Stimulated activated CD4-positive, alpha-beta T cell treated with anti-CD3 and anti-CD28 coated beads, Interleukin-1b, Interleukin-23, amount 100 ng/mL, for 1 hour (primary cell): ENCODE data around the gene GFRA4.

Experiments used
- DNase-seq, 2 donors: peaks; one replicate each; pipeline ENCODE4 v3.0.0-alpha.2; 2020; ENCODE audit warnings: low read depth in 2 of 2

Gene GFRA4

DNA sequence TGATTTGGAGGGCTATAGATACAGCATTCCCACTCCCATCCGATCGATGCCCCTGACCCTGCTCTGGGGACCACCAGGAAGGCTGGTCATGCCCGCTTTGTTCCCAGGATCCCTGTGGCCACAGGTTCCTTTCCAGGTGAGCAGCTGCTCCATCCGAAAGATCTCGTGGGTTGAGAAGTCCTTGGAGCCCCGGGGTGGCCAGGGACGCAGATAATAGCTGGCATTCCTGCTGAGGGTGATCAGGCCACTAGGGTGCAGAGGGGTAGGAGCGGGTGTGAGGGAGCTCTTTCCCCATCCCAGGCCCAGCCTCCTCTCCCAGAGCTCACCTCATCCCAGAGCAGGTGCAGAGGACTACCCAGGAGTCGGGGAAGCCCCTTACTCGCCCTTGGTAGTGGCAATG, 11.2 kb upstream of the GFRA4 start:
- no peak for DNase-seq

DNA sequence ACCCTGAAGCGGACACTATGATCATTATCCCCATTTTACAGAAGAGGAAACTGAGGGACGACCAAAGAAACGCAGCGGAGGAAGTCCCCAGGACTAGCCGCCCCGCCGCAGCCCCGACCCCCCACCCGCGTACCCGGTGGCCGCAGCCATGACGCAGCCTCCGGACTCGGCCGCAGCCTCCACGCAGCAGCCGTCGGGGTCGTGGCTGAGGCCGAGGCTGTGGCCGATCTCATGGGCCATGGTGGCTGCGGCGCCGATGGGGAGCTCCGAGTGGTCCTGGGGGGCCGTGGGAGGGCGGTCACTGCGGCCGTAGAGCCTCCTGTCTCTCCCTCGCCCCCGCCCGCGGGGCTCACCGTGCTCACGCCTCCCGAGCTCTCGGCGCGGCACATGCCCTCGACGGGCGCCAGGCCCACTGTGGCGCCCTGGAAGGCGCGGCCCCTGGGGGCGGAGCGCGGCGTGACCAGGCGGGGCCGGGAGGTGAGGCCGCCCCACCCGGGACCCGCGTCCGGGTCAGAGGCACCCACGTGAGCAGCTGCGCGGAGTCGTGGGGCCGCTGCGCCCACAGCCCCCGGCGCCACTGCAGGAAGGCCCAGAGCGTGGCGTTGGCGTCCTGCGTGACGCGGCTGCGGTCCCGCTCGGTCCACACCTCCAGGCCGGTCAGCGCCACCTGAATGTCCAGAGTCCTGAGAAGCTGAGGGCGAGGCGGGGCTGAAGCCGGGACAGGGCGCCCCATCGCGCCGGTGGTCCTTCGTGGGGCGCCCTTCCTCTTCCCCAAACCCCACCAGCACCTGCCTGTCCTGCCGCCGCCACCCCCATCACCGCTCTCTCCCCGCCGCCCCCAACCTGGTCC, 10.2 kb upstream of the GFRA4 start:
- no peak for DNase-seq

DNA sequence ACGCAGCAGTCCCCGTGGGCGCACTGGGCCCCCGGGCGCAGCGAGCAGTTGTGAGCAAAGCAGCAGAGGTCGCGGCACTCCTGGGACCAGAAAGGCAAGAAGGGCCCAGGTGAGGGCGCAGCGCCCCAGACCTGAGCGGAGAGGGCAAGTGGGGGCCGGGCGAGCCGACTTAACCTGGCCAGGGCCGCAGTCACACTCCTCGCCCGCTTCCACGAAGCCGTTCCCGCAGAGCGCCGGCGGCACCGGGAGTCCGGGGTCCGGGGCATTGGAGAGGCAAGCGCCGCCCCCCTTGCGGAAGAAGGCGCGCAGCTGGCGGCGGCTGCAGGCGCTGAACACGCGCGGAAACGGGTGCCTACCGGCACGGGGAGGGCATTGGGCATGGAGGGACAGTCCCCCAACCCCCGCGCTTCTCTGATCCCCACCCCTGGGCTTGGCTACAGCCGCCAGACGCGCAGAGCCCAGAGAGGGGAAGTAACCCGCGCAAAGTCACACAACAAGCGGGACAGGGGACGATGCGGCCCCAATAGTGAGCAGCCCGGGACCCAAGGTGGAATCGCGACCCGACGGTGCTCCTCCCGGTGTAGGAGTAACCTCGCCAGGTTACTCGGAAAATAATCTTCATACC, 9.5 kb upstream of the GFRA4 start:
- no peak for DNase-seq

DNA sequence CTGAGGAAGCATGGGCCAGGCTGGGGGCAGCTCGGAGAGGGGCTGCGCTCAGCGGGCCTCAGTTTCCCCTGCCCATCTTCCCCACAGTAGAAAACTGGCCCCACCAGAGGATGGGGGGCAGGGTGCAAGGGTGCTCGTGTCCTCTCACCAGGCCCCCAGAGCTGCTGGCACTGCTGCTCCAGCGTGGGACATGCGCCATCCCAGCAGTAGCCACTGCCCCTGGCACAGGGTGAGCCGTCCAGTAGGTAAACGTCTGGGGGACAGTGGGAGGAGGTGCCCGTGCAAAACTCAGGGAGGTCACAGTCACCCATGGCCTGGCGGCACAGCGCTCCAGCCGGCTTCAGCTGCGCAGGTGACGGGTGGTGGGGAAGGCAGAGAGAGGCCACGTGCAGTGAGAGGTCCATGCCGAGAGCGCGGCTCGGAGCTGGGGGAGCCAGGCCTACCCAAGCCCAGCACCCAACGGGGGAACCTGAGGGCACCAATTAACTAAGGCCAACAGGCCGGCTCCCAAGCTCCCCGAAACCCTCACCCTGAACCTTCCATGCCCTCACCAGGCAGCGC, 8.9 kb upstream of the GFRA4 start:
- DNase-seq, result no peak

DNA sequence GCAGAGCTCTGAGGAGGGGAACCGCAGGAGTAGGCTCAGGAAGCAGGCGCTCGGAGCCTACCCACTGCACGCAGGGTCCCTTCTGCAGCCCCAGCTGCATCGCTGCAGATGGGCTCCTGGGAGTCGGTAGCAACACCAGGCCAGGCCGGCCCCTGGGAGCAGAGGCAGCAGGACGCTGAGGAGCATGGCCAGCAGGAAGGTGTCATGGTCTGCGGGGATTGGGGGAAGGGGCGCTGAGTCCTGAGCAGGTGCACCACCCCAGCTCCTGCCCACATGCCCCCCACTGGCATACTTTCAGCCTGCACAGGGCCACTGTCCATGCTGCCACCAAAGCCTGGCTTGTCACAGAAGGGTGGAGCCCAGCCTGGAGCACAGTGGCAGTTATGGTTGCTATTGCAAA, 7.7 kb upstream of the GFRA4 start:
- DNase-seq, result no peak

DNA sequence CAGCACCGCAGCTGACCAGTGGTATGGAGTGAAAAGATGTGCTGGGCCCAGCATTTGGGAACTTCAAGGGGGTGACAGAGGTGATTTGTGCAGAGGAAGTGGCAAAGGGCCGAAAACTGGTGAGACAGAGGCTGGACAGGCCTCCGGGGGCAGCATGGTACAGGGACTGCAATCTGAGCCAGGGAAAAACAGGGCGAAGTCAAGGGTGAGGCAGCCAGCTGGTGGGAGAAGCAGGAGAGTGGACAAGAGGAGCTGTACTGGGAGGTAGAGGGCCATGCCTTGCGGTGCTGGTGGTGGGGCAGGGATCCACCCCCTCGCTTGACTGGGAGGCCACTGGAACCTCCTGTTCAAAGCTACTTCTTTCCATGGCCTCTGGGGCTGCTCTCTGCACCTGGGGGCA, 7.3 kb upstream of the GFRA4 start:
- no peak for DNase-seq

DNA sequence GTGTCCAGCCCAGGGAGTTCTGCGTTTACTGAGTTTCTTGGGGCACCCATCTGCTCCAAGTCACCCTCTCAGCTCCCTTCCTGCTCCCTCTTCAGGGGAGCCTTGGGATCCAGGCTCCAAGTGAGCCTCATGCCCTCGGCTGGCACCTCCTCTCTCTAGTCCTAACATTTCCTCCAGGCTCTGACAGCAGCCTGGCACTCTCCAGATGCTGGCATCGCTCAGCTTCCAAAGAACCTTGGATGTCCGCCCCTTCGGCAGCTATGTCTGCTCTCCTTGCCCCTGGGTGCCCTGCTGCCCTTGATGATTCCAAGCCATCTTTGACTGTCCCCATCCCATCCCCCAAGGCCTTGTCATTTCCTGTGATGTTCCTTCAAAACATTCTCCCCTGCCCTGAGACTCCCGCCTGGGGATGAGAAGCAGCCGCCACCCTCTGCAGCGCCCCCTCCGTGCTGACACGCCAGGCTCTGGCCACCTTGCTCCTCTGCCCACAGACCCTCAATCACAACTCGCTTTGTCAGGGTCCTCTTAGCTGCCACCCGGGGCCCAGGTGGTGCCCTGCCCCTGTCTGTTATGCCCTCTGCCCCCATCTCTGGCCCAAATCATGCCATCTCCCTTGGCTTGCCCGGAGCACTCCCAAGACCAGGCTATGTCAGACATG, 6.6 kb upstream of the GFRA4 start:
- DNase-seq, result no peak

DNA sequence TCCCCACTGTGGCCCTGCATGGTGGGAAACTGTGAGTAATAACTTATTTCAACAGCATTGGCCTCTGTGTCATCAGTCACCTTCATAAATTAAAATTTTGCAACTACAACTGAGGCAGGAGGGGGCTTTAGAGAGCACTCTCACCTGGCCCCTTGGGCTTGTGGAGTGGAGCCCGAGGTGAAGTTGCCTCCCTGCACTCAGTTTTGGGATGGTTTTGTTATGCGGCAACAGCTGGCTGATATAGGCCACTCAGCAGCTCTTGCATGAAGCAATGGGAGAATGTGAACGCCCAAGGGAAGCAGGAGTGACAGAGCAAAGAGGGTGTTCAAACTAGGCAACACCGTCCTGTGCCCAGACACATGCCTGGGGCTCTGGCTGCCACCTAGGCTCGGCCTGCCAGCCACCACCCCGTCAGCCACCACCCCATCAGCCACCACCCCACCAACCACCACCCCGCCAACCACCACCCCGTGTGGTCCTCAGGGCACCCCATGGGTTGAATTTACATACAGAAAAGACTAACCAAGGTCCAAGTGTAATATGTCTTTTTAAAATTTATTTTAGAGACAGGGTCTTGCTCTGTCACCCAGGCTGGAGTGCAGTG, 4.3 kb upstream of the GFRA4 start:
- no peak for DNase-seq

DNA sequence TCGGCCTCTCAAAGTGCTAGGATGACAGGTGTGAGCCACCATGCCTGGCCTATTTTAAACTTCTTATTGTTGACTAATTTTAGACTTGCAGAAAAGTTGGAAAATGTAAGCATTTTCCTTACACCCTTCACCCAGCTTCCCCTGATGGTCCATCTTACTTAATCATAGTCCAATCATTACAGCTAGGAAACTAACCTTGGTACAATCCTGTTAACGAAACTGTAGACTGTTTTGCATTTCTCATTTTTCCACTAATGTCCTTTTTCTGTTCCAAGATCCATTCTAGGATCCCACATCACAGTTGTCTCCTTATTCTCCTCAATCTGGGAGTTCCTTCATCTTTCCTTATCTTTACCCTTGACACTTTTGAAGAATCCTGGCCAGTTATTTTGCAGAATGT, 659 bp upstream of the GFRA4 start:
- DNase-seq, result no peak

DNA sequence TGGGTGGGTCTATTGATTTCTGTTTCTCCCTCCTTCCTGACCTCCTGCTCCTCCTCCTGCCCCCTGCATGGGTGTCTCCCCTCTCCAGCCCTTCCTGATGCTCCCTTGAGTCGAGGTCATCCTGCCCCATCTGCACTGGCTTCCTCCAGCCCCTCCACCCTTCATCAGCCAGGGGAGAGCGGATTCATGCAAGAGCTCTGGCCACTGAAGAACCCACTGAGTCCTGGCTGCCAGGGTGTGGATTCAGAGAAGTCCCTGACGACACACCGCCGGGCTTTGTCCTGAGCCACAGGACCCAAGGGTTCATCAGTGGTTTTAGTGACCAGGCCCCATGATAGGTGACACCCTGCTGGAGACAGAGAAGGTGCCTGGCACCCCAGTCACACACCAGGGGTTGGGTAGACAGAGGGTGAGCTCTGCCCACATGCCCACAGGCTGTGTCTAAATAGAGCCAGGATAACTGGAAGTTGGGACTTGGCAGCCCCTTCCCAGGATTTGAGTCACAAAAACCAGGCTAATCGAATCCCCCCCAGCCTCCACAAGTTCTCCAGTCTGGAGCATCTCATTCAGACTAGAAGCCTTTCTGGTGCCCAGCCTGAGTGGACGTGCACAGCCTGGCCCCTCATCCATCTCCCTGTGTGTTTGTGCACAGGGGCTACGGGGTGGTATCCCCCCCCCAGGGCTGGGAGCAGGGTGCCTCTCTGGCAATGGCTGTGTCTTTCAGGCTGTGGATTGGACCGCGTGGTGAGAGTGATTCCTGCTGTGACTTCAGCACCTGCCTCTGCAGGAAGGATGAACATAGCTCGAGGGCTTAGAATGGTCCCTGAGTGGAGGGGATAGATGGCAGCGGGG, 1.2 kb downstream of the GFRA4 start:
- no peak for DNase-seq

DNA sequence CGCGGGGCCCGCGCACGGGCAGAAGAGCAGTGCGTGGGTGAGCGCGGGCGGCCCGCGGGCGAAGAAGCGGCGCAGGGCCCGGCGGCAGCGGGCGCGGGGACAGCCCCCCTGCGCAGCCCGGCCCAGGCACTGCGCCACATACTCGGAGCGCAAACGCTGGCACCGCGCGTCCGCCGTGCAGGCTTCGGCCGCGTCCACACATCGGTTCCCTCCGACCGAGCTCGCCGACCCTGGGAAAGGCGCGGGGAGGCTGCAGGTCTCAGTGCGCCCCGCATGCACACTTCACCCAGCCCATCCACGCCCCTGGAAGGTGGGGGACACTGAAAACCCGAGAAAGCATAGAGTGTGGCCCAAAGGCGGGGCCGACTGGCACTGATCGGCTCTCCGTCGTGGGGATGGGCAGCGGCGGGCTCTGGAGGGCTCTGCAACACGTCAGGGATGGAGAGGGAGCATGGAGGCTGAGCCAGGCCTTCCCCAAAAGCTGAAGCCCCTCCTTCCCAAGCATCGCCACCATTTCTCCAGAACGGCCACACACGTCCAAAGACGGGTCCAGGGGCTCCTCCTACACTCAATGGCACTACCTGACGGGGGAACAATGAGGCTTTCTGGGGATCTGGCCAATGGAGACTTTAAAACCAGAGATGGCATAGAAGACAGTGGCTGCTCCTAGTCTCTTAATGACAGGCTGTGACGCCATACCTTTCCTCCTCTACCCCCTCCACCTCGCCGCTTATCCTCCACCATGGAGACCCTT, 2.0 kb downstream of the GFRA4 start:
- no peak for DNase-seq

DNA sequence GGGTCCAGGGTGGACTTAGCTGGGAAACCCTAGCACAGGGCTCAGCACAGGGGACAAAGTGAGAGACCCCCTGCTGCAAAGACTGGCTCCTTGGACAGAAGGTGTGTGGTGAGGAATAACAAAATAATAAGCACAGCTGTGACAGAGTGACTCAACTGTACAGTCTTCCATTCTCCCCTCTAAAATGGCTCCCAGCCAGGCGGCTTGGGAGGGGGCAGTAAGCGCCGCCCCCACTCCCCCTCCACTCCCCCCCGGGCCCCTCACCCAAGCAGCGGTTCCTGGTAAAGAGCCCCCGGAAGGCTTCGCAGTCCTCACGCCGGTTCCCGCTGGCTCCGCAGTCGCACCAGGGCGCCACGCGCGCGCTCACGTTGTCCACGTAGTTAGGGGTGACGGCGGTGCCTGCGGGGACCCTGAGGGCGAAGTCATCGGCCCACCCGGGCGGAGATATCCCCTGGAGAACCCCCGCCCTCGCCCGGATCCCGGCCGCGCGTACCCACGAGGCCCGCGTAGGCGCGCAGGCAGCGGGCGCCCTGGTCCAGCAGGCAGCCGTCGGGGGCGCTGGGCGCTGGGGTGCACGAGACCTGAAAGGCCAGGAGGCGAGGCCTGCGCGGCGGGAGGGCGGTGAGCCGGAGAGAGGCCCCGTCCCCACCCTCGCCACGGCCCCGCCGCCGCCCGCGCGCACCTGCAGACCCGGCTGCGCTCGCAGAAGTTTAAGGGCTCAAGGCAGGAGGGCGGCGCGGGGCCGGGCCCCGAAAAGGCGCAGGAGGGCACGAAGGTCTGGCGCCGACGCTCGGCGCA, 2.7 kb downstream of the GFRA4 start:
- DNase-seq, result no peak

DNA sequence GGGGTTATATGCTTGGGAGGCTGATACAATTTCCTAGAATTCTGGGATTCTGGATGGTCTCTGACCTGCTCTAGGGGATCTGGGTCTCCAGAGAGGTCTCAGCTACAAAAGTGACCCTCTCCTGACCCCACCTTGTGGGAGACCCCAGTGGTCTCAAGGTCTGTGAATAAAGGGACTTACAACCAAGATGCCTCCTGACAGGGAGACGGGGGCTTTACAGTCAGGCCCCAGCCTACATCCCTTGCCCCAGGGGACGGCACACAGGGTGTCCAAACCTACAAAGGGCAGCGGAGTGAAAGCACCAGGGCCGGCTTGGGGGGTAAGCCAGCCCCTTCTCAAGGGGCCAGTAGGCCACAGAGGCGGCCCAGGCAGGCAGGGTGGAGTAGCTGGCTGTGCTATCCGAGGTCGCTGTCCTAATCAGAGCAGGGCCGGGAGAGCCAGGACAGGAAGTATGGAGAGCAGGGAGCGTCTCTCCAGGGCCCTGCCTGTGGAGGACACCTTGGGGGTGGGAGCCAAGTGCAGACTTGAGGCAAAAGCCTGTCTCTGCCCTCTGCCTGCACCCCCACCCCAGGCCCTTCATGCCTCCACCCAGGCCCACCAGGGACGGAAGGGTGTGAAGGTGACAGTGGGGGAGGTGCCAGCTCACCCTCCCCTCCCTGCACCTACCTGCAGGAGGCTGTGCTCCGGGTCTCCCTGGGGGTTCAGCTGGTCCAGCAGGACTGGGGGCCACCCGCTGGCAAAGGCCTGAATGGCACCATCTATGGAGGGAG, 3.5 kb downstream of the GFRA4 start:
- DNase-seq, result no peak

DNA sequence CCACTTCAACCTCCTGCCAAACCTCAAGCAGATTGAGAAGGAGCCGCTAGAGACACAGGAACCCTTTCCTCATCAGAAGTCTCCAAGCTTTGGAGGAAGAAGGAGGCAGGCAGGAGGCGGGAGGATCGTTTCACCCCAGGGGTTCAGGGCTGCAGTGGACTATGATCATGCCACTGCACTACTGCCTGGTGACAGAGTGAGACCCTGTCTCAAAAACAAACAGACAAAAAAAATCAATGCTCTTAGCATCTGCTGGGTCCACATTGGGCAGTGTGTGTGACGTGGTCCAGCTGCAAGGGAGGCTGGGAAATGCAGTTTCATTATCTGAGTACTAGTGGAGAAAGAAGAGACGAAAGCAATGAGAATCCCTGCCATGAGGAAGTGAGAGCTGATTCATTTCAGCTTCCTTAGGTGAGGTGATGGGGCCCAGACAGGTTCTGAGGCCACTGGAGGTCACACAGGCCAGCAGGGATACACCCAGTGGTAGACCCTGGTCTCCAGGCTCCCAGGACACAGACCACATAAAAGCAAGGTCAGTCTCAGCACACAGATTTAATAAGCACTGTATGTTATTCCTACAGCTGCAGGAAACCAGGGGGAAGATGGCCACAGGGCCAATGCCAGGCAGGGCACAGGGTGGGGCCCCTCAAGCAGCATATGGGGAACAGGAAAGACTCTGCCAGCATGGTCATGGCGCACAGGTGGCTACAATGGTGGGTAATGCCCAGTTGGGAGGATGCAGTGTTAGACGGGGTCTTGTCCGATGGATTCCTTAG, 4.3 kb downstream of the GFRA4 start:
- no peak for DNase-seq

DNA sequence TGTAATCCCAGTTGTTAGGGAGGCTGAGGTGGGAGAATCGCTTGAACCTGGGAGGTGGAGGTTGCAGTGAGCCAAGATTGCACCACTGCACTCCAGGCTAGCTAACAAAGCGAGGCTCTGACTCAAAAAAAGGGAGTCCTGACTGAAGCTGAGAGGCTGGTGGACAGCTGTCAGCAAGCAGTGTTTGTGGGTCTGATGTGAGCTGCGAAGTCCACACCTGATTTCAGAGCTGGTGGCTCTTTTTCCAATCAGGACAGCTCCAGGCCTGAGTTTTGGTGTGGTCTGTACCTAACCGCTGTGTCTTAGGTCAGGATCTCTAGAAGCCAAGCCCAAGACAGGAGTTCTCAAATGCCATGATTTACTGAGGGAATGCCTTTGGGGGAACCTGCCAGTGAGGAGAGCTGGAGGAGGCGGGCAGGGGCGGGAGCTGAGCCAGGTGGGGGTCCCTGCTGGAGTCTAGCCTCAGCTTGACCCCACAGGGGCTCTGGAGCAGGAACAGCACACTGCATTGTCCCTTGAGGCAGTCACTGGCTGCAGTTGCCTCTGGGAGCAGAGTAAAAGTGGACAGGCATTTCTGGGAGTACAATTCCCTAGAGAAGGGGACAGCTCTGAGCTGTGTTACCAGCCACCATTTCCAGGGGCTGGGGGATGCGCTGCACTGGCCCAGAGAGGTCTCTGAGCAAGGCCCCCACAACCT, 5.0 kb downstream of the GFRA4 start:
- DNase-seq, result no peak

DNA sequence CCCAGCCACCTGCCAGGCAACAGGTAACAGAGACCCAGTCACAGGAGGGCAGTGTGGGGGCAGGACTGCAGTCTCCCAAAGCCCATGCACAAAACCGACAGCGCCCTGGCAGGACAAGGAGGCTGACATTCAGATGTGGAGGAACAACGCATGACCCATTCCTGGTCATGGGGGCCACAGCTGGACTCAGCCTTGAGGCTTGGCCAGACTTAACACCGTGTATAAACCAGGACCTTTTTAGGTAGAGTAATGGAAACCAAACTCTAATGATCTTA, 8.1 kb downstream of the GFRA4 start:
- DNase-seq, result no peak

DNA sequence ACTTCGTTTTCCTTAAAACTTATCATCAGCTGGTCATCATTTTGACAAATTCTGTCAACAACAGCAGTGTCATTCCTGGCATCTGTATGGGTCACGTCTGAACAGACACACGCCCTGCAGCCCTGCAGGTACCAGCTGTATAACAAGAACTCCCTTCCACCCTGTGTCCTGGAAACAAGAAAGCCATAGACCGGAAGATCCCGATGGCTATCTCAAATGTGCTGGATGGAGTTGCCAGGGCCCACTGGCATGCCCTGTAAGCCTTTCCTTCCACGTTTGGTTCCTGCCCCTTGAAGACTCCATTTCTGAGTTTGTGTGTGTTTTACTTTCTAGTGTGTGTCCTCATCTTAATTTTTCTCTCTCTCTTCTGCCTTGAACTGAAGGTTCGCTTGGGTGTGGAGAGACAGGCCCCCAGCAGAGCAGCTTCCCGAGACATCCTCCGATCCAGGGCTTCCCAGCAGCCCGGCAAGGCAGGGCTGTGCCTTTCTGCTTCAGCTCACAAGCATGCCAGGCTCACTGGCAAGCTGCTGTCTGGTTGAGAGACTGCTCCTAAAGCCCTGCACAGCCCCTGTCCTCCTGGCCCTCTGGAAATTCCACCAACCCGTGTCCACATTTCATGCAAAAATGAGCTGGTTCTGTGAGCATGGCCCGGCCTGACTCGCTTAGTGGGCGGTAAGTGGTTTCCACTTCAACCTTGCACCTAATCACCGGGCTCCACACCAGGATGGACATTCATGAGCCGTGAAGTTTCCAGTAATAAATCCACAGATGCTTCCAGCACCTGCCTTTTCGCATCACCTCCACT, 8.7 kb downstream of the GFRA4 start:
- DNase-seq, result no peak
